HG02852 (cell line): ENCODE results near the gene KISS1R.
A peak's percentile ranks its signal among the peaks of the same experiment; 100 is the strongest.
"Not testable (repeated sequence)": the region's sequence is repeated elsewhere in the genome, so short reads cannot be mapped to it uniquely, and the experiment has no call there.

Source experiments
- ATAC-seq: cut with Tn5 transposase; IDR thresholded peaks from one replicate; pipeline ENCODE4 v1.9.1; 2021; ENCODE audit warnings: mild to moderate bottlenecking, moderate library complexity; ENCODE audit not compliant: unreplicated experiment

Gene KISS1R

DNA sequence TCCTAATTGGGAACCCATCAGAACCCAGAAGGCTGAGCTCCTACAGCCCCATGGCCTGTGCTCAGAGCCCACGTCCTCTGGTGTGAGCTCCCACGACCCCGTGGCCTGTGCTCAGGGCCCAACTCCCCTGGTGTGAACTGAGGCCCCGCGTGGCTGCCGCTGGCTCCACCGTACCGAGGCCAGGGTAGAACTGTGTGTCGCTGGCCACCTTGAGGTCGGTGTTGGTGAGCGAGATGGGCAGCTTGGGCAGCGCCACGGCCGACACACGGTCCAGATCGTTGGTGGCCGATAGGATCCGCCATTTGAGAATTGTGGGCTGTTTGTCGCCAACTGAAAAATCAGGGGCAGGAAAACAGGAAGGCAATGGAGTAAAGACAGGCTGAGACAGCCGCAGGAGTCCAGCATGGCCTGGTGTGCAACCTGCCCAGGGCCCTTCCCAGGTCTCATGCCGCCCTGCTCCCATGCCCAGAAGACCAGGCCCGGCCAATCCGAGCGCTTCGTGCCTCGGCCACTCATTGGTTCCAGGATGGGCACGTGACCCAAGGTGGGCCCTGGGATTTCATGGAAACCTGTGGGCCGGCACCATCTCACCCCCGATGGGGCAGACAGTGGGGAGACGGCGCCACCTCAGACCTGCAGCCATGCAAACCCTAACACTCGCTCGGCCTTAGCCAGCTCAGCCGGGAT is 35.6 kb upstream of the KISS1R start:
- ATAC-seq, result no peak

- no peak for ATAC-seq
Measured at GRCh38 chr19:882871-883497, 34.1 kb upstream of the KISS1R start.

GRCh38 chr19:883661-884211 is 33.4 kb upstream of the KISS1R start:
- no peak for ATAC-seq

DNA sequence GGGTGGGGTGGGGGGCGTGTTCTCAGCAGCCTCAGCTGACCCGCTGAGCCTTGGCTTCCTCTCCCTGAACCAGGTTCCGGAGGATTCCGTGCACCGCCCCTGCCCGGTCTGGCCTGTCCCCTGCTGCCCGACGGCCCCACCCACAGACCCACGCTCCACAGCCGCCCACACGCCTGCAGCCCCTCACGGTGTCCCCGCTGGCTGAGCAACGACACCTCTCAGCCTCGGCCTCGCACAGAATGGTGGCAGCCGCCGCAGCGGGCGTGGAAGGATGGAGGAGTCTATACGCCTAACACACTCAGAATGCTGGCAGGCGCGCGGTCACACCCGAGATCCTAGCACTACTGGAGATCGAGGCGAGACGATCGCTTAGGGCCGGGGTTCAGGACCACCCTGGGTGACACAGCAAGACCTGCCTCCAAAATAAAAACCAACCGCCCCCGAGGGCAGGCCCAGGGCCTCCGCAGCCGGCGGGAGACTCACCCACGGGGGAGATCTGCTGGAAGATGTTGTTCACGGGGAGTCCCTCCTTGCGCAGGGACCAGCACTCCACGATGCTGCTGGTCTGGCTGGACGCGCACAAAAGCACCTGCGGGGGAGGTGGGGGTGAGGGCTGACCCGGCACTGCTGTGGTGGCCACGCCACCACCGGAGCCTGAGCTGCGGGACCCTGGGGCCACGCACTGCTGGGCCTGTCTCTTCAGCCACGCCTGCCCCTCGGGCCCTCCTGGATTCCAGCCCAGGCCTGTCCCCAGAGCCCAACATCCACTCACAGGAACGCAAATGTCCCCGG is 32.5 kb upstream of the KISS1R start:
- ATAC-seq, result no peak

DNA sequence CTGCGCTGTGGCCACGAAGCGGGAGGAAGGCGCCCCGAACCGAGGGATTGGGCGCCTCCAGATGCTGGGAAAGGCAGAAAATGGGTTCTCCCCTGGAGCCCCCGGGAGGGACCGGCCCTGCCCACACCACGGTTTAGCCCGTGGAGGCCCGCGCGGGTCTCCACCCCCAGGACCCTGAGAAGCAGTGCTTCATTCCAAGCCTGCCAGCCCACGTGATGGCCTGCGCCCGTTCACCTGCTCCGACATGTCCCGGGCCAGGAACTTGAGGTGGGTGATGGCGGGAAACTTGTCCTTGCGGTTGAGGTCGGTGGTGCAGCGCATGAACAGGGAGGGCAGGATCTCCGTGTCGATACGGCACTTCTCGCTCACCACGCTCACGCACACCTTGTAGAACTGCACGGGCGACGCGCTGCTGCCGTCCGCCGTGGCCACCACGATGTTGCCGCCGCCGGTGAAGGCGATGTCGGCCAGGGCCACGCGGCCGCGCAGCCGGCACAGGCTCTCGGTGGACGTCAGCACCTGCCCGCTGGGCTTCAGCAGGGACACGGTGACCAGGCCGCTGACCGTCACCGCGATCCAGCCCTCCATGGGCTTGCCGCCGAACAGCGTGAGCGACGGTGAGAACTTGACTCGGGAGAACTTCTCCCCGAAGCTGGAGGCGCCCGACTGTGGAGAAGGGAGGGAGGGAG is 31.5 kb upstream of the KISS1R start:
- no peak for ATAC-seq

DNA sequence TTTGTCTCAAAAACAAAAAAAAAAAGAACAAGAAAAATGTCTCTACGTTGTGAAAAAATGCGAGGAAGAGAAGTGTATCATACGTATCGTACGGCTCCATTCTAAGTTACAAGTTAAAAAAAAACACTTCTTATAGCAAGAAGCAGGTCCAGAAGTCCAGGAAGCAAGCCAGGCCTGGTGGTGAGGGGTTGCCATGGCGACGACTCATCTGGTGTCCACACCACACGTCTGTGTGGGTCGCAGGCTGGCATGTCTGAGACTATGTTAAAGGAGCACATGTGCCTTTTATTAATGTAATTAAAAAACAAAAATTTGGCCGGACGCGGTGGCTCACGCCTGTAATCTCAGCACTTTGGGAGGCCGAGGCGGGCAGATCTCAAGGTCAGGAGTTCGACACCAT is 30.1 kb upstream of the KISS1R start:
- ATAC-seq, result no peak

- ATAC-seq, result no peak
Measured at GRCh38 chr19:887599-887998, 29.5 kb upstream of the KISS1R start.

DNA sequence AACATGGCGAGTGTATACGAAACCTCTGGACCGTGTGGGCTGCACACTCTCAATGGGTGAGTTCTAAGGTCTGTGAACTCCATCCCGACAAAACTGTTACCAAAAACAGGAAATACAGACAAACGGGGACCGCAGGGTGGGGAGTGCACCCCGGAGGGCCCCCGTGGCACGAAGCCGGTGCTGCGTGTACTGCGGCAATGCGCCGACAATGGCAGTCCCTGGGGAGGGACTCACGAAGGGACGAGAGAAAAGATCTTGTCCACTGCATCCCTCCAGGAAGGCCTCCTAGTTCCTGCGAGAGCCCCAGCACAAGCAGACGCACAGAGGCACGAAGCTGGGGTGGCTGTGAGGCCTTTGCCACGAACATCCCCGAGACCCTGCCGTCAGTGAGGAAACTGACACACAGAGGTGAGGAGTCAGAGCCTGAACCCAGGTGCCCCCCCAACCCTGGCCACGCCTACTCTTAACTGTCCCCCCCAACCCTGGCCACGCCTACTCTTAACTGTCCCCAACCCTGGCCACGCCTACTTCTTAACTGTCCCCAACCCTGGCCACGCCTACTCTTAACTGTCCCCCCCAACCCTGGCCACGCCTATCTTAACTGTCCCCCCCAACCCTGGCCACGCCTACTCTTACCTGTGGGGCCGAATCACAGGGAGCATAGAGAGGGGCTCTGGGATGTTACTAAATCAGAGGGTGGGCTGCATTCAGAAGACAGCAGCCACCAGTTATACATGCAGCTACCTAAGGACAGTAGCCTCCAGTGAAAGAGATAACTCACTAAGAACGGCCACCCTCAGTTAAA is 28.4 kb upstream of the KISS1R start:
- no peak for ATAC-seq

- no peak for ATAC-seq
Measured at GRCh38 chr19:889662-890295, 27.4 kb upstream of the KISS1R start.

DNA sequence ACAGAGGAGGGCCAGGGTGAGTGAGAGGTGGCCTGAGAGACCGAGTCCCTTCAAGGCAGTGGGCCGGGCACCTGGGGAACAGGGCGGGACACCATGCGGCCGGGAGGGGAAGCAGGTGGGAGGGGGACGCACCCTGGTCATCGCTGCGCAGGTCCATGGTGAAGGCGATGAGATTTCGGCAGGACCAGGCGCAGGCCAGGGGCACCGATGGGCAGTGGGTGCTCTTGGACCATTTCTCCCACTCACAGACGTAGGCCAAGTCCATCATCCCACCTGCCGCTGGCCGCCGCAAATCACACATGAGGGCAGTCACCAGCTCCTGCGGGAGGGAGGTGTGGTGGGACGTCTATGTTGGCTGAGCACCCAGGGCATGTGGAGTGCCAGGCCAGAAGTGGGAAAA is 26.3 kb upstream of the KISS1R start:
- ATAC-seq, result no peak

DNA sequence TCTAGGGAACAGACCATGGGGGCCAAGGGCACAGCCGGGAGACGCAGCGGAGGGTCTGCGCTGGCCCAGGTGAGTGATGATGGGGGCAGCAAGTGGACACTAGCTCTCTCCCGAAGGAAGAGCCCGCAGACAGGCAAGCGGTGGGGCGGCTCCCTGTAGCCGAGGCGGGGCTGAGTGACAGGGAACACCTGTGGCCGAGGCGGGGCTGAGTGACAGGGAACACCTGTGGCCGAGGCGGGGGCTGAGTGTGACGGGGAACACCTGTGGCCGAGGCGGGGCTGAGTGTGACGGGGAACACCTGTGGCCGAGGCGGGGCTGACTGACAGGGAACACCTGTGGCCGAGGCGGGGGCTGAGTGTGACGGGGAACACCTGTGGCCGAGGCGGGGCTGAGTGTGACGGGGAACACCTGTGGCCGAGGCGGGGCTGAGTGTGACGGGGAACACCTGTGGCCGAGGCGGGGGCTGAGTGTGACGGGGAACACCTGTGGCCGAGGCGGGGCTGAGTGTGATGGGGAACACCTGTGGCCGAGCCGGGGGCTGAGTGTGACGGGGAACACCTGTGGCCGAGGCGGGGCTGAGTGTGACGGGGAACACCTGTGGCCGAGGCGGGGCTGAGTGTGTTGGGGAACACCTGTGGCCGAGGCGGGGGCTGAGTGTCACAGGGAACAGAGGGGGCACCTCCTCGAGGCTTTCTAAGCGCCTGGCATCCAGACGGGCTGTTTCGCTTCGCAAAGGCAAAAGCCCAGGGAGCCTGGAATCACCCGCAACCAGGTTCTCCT is 25.5 kb upstream of the KISS1R start:
- not testable (repeated sequence) for ATAC-seq

DNA sequence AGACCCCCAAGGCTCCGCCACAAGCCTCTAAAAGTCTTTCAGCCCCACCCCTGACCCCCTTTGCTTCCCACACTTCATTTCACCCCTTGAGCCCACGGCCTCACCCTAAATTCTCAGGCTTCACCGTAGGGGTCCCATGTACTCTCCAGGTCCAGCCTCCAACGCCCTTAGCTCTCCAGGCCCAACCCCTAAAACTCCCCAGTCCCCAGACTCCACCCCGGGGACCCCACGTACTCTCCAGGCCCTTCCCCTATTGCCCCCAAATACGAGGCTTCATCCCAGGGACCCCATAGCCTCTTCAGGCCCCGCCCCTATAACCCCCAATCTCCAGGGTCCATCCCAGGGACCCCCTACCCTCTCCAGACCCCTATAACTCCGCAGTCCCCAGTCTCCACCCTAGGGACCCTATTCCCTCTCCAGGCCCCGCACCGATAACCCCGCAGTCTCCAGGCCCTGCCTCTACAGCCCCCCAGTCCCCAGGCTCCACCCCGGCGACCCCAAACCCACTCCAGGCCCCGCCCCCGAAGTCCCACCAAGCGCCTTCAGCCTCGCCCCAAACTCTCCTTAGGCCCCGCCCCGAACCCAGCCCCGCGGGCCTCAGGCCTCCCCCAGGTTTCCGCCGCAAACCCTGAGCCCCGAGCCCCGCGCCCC is 24.8 kb upstream of the KISS1R start:
- peak; percentile 19 for ATAC-seq

DNA sequence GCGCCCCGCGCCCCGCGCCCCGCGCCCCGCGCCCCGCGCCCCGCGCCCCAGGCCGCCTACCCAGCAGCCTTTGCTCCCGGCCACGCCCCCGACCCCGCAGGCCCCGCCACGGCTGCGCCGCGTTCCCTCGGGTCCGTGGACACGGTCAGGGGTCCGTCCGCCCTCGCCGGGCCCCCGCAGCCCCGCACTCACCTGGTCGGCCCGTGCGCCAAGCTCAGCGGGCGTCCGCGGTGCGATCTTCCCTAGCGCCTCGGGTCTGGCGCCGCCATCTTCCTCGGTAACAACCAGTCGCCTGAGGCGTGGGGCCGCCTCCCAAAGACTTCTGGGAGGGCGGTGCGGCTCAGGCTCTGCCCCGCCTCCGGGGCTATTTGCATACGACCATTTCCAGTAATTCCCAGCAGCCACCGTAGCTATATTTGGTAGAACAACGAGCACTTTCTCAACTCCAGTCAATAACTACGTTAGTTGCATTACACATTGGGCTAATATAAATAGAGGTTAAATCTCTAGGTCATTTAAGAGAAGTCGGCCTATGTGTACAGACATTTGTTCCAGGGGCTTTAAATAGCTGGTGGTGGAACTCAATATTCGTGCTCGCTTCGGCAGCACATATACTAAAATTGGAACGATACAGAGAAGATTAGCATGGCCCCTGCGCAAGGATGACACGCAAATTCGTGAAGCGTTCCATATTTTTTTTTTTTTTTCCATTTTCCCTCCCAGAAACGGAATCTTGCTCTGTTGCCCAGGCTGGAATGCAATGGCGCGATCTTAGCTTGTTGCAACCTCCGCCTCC is 24.0 kb upstream of the KISS1R start, which contains the start of the genes MED16 and RNU6-9:
MED16 (minus strand) TSS at position 294 of the 796 bp plus-strand sequence. CDS start 2,056 bp downstream, outside the sequence.
RNU6-9 (plus strand) TSS at position 591 of the 796 bp plus-strand sequence.
- peak; percentile 71 for ATAC-seq

- ATAC-seq, result no peak
Measured at GRCh38 chr19:896434-896833, 20.7 kb upstream of the KISS1R start.

GRCh38 chr19:896999-897398 is 20.1 kb upstream of the KISS1R start:
- no peak for ATAC-seq

GRCh38 chr19:897442-898039 is 19.6 kb upstream of the KISS1R start:
- ATAC-seq, result no peak

DNA sequence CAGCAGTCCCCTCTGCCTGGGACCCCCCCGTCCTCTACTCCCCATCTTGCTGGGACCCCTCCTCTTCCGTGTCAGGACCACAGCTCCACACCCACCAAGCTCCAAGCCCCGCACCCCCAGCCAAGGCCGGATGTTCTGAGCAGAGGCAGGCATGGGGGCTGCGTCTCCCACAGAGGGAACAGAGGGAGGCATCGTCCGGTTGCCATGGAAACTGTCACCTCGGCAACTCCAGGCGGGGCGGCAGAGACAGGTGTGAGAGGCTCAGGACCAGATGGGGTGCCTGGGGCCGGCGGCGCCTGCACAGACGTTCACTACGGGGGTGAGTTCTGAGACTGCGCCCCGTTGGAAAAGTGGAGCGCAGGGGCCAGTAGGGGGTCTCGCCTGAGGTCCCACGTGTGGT is 18.5 kb upstream of the KISS1R start:
- ATAC-seq, result no peak
